Measurements from ENCODE around the gene COL4A4.

COL4A4 gene

DNA sequence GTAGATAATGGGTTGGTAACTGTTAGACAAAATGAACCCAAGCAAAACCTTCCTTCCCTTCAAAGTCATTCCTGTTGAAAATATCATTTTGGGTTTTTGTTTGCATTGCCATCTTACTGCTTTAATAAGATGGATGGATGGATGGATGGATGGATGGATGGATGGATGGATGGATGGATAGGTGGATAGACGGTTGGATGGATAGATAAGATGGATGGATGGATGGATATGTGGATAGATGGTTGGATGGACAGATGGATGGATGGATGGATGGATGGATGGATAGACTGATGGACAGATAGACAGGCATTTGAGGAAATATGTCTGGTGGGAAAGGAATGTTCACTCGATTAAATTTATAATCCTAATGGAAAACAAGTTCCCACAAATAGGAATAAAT lies 133.2 kb downstream of the COL4A4 start:
- no peak for DNase-seq (ENCODE audit: low read depth in 2 of 2)

DNA sequence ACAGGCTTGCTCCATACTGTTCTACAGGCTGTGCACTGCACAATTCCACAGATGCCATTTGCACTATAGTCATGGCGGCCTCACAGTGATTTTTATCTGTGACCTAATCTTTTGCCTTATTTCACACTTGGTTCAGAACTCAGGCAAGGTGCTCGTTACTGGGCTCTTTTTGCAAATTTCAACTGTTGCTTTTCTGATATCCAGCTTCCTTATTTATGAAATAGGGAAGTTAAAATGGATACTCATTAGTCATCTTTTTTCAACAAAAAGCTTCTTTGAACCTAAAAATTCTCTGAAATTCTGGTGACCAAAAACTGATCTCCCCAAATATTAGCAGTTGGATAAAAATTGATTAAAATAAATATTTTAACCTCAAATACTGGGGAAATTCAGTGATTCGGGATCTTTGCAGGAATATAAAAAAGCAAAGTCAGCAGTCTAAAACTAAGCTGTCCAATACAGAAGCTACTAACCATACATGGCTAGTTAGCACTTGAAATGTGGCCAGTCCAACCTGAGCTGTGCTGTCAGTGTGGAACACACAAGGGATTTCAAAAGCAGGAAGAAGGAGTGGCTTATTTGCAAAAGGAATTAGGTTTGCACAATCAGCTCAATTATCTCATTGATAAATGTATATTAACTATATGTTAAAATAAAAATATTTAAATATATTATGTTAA lies 134.4 kb downstream of the COL4A4 start:
- no peak for DNase-seq (ENCODE audit: low read depth in 2 of 2)

DNA sequence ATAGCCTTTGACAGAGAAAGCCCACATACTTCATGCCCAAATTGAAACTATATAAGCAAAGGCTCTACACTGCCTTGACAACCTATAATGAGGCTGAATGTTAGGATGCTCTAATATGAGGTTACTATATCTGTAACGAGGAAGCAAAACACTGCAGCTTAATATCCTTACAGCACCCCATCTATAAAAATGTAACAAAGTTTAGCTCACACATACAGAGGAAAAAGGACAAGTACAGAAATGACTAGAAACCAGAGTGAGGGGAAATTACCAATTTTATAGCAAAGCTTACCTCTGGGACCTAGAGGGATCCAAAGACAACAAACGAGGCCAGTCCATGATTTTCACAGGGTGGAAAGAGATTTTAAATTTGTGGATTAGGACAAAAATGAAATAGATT lies 138.5 kb downstream of the COL4A4 start:
- DNase-seq (ENCODE audit: low read depth in 2 of 2), result no peak

DNA sequence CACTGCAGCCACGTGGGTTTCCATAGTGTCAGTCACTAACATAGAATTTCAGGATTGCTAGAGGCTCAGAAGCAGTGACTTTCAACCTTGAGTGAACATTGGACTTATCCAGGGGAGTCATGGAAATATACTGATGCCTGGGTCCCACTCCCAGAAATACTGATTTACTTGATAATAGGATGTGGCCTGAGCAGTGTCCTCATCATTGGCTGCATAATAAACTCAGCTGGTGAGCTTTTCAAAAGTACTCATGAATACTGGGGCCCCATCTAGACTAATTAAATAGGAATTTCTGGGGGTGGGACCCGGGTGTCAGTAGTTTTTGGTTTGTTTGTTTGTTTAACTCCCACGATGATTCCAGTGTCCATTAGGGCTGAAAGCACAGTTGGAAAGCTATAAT lies 141.4 kb downstream of the COL4A4 start:
- DNase-seq (ENCODE audit: low read depth in 2 of 2), result no peak

DNA sequence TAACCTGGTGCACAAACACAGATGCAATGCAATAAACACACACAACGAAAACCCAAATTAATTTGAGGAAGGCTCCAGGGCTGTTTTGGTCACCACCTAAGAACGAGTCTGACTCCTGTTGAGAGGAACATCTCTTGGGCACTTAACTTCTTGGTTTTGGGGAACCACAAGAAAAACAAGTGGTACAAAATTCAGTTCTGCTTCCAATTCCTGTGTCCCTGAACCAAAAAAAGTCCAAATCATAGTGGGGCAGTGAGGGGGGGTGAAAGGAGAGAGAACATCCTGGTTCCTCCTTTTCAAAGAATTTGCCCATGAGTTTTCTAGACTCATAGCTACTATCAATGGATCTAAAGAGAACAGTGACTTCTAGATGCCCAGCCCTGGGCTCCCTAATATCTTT lies 143.6 kb downstream of the COL4A4 start:
- no peak for DNase-seq (ENCODE audit: low read depth in 2 of 2)

DNA sequence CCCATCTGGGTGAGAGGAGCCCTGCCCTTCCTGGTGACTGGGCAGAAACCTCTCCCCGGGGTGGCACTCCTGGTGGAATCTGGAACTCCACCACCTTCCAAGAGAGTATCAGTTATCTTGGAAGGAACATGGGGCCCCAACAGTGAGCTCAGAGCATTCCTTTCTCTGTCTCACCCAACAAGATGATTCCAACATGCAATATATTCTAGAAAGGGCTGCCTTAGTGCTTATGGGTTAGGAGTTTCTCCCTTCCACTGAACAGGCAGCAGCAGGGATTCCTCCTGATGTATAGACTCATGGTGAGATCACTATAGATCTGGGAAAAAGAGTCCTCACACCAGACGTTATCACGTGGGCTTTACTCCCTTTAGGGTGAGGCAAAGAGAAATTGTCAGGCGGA lies 147.1 kb downstream of the COL4A4 start:
- DNase-seq (ENCODE audit: low read depth in 2 of 2), result no peak

DNA sequence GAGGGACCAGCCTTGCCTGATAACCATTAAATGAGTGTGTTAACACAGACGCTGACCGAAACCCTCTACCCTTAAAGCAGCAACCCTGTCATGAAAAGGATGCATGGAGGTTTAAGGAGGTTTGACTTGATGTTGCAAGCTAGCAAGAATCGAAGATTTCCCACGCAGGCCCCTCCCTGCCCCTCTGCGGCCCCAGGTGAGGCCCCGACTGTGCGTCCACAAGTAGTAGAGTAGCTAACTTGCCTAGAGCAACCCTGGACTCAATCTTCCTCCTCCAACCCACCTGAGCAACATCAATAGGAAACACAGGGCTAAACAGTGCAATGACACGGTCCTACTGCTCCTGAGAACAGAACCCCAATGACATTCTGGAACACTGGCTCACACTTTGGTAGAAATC lies 150.1 kb downstream of the COL4A4 start:
- no peak for DNase-seq (ENCODE audit: low read depth in 2 of 2)

DNA sequence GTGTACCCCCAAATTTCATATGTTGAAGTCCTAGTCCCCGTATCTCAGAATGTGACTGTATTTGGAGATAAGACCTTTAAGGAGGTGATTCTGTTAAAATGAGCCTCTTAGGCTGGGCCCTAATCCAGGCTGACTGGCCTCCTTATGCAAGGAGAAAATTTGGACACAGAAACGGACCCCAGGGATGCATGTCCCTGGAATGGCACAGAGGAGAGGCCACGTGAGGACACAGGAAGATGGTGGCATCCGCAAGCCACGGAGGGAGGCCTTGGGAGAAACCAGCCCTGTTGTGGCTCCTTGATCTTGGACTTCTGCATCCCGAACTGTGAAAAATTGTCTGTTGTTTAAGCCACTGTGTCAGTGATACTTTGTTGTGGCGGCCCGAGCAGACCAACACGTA lies 150.7 kb downstream of the COL4A4 start:
- DNase-seq (ENCODE audit: low read depth in 2 of 2), result no peak

DNA sequence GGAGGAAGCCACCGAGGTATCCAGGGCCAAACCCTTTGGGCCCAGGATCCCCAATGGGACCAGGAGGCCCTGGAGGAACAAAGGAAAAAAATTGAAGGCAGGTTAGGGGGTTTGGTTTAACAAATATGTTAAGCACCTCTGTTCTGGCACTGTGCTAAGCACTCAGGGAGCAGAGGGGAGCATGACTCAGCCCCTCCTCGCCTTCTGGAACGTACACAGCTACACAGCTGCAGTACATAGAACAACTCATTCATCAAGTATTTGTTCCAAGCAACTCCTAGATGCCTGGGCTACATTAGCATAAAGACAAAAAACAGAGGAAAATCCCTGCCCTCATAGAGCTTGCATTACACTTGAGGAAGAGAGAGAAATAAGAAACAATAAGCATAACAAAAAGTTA lies 153.6 kb downstream of the COL4A4 start:
- DNase-seq (ENCODE audit: low read depth in 2 of 2), result no peak

DNA sequence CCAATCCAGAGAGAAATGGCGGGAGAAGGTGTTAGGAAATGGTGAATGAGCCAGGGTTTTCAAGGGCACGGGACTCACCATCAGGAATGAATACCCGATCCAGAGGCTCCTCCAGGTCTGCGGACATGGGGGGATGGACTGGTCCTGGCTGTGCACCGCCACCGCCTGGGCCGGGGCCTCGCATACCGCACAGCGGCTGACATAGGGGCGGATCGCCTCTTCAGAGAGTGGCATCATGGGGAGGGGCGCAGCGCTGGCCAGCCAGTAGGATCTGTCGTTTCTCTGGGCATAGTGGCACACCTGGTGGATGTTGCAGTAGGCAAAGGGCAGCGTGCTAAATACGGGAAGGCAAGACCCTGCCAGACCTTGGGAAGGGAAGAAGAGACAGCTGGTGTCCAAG lies 156.1 kb downstream of the COL4A4 start:
- no peak for DNase-seq (ENCODE audit: low read depth in 2 of 2)

DNA sequence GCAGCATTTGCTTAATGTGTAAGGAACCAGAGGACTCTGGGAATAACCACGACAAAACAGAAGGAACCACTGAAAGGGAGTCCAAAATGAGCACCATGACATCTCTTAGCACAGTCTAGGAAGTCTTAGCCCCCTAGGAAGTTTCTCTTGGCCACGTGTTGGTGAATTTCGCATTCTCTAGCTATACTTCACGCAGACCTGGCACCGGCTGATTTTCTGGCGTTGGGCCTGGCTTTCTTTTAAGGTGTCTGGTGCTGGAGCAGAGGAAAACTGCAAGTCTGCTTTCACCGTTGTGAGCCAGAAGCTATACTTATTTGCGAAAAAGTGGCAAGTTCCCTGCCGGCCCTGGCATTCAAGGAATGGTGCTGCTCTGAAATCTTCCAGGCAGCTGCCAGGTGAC lies 156.9 kb downstream of the COL4A4 start:
- DNase-seq (ENCODE audit: low read depth in 2 of 2), result no peak

DNA sequence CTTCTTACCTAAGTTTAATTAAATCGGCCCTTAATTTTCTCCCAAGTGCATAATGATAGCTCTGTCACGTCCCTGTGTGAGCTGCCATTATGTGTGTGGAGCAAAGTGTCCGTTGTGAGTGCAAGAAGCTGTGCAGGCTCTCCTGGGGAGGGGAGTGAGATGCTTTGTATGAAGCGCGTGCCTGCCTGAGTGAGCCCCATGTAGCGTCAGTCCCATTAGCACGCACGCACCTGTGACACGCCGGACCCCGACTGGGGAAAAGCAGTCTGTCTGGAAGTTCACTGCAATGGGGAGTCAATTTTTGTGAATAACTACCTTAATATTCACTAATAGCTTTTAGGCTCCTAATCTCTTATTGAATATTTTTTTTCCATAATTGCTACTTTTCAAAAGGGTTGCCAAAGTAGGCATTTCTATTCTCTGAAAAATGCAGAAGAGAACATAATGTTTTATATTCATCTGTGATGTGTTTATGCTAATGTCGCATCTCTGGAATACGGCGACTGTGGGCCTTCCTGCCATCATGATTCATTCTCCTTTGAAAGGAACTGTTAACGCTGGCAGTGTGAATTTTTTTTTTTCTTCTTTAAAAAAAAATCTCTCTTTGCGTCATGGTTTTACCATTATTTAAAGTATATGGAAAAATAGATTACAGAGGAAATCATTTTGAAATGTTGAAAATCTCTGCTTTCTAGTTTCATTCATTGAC lies 157.7 kb downstream of the COL4A4 start:
- DNase-seq (ENCODE audit: low read depth in 2 of 2), result no peak

DNA sequence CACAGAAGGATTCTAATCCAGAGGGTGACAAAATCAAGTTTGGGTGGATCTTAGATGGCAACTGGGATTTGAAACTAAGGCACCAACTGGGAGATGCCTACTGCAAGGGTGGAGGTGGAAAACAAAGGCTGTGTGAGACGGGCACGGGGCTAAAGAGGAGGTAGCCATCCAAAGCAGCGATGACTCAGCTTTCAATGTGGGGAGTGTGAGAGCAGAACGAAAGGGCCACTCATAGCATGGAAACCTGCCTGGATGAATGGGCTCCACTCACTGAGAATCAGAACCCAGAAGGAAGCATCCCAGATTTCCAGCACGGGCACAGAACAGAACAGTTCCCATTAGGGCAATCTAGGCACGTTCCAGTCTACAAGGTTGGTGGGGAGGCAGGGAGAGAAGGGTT lies 159.5 kb downstream of the COL4A4 start:
- no peak for DNase-seq (ENCODE audit: low read depth in 2 of 2)

DNA sequence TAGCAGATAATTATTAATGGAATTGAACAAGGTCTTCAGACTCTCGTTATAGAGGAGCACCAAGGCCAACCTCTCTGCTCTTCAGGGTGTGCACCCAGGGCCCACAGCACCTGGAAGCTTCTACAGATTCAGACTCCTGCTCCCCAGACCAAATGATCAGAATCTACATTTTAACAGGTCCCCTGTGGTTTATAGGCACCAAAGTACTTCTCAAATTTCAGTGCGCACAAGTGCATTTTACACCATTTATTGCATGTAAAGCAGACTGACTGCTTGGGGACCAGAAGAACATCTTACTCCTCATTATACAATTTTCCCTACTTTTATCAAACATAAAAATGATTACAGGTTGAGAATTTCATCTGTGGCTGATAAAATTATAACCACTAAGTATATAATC lies 163.9 kb downstream of the COL4A4 start:
- DNase-seq (ENCODE audit: low read depth in 2 of 2), result no peak

DNA sequence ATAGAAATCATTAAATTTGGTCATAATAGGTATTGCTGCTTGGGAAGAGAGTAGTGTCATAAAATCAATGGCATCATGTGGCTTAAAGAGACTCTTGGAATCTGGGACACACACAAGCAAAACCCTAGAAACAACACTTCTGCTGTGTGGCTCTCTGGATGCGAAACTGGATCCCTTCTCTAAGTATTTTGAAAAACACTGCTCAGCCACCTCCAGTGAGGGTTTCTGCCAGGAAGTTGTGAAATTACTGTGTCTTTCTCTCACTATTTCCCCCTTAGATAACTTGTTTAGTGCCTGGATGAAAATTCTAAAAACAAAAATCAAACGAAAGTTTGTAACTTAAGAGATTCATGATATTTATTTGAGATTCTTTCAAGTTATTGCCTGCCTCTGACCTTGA lies 164.3 kb downstream of the COL4A4 start:
- no peak for DNase-seq (ENCODE audit: low read depth in 2 of 2)

DNA sequence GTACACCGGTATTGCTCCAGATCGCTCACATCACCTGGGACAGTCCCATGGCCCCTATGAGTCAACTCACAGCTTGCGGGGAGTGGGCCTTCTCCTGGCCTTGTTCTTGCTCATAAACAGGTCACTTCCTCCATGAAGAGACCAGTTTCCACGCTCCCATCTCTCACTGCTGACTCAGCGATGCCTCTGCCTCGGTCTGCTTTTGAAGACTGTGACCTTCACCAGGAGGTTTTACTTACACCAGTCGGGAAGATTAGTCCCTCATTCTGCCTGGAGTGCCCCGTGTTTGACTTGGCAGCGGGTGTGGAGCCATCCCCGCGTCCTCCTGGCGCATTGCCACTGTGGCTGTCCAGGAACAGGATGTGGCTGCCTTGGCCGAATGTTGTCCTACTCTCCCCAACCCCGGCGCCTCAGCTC lies 168.4 kb downstream of the COL4A4 start:
- DNase-seq (ENCODE audit: low read depth in 2 of 2), result no peak

DNA sequence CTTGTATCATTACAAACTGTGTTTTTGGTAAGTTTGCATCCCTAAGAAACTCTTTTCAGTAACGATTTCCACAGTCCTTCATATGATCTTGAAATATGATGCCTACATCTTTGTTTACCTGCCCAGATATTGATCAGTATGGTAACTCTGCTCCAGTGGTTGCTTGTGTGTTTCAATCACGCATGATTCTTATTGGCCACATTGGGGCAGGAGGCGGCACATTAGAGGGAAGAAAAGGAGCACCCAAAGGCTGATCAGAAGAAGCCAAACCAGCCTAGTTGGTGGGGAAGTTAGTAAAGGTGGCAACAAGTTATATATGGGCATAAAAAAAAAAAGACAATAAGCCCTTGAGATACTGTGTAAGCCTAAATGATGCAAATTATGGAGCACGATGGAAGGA lies 169.2 kb downstream of the COL4A4 start:
- DNase-seq (ENCODE audit: low read depth in 2 of 2), result no peak

DNA sequence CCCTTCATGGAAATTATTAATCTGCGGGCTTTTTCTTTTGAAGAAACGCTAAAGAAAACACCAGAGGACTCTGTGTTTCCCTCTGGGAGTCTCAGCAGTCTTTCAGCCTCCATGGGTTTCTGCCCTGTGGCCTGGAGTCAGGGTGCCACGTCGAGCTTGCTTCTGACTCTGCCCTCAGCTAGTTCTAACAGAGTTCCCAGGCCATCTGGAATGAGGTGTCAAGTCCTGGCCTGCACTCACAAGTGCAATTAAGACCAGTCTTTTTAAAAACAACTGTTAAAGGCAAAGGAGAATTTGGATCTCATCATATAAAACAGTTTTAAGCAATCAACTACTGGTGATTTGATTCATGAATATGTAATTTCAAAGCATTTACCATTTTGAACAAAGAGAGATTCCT lies 170.8 kb downstream of the COL4A4 start:
- DNase-seq (ENCODE audit: low read depth in 2 of 2), result no peak

DNA sequence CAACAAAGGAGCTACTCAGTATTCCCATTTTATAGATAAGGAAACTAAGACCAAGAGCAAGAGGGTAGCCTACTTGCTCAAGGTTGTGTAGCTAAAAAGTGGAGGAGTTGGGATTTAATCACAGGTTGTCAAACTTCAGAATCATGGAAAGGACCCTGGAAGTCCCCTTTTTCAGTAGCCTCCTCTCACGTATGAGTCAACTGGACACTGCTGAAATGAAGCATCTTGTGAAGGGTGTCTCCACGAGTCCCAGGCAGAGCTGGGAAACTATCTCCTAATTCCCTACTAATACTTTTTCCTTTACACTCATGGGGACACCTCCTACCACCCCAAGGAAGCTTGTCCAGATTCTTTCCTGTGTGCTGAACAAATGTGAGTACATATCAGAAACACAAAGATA lies 172.3 kb downstream of the COL4A4 start:
- no peak for DNase-seq (ENCODE audit: low read depth in 2 of 2)

DNA sequence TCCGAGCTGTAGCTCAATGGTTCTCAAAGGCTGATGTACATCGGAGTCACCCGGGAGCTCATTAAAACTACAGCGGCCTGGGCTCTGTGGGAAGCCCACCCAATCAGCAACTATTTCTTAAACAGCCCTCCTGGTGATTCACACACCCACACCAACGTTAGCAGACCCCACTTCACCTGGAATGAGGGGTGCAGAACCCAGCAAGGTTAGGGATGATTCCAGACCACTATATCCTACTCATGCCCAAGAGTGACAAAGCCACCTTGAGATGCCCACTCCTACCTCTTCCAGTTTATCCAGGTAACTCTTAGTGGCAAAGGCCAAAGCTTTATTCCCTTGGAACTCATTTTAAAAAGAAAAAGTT lies 178.4 kb downstream of the COL4A4 start:
- no peak for DNase-seq (ENCODE audit: low read depth in 2 of 2)

DNA sequence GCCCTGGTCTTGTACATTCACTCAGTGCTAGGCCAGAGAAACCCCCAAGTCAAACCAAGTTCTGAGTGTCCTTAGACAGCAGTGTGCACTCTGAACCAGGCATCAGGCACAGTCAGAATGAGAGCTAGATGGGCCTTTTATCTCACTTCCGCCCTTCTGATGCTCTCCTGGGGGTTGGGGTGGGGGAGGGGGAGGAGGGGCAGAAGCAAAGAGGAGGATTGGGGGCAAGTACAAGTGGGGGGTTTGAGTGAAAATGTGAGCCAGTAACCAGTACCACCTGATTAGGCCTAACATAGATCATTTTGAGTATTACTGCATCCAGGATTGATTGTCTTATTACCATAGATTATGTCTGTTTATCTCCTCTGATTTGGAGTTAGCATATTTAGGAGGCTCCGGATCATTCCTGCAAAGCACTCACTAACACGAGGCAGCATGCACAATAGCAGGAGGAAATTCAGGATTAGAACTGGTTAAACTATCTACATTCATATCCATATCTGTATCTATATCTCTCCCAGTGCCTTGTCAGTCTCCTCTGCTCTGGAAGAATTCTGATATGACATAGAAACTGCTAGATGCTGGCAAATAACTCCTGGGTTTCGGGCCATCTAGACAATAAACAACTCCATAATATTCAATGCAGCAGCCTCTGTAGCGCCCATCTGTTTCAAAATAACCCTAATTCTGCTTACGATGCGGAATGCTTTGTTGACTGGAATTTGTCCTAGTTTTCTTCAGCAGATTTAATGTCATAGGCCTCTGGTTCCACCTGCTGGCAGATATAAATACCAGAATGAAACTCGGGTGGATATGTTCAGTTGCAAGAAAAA lies 179.0 kb downstream of the COL4A4 start:
- no peak for DNase-seq (ENCODE audit: low read depth in 2 of 2)

DNA sequence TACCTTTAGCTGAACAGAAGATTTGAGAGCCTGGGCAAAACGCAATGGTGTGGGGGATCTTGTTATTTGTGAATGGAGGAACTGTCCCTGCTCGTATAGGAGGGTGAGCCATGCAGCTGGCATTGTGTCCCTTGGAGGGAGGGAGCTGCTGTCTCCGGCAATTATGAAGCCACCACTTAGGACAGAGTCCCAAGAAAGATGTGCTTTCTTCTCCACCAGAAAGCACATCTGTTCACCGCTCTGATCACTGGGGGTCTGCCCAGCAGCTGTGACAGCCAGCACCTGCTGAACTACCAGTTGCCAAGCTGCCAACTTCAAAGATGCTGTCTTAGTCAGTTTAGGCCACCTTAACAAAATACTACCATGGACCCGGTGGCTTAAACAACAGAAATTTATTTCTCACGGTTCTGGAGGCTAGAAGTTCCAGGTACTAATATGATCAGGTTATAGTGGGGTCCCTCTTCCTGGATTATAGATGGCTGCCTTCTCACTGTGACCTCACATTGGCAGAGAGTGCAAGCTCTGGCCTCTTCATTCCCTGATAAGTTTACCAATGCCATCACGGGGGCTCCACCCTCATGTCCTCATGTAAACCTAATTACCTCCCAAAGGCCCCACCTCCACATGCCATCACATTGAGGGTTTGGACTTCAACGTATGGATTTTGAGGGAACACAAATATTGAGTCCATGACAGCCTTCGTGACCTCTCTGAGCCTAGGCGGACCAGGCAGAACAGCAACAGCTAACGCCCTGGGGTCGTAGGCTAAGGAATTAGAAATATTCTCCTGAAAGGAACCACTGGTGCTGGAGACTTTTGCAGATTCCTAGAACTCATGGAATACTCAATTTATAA lies 179.9 kb downstream of the COL4A4 start:
- DNase-seq (ENCODE audit: low read depth in 2 of 2), result no peak

Data from stimulated activated CD8-positive, alpha-beta memory T cell treated with anti-CD3 and anti-CD28 coated beads, Interleukin-15, amount 100 ng/mL, for 4 hours (primary cell).